Fibroblast of pulmonary artery (primary cell): ENCODE data around the gene PAK6.

Experiments used
- DNase-seq: peaks from one replicate; pipeline ENCODE4 v3.0.0-alpha.2; 2010; ENCODE audit warnings: low read depth
- H3K4me3 ChIP-seq: replicated peaks from 2 replicates; pipeline ENCODE4 v1.5.1; 2011; ENCODE audit warnings: low read depth, mild to moderate bottlenecking, control low read depth, low read length, moderate library complexity
- CTCF ChIP-seq: IDR thresholded peaks from 2 replicates; pipeline ENCODE4 v1.5.1; 2011; ENCODE audit warnings: mild to moderate bottlenecking, control low read depth, low read length, inconsistent platforms; ENCODE audit errors: missing control alignments

PAK6 gene

GRCh38 chr15:40271685-40272484 is 33.0 kb downstream of the PAK6 start:
- TF ChIP-seq CTCF: no peak
- DNase-seq: no peak
- H3K4me3 ChIP-seq: no peak overlapping the region

- no peak for TF ChIP-seq CTCF
- DNase-seq: no peak
- no peak overlapping the region for H3K4me3 ChIP-seq
Measured at GRCh38 chr15:40272485-40273056, 33.7 kb downstream of the PAK6 start.

- TF ChIP-seq CTCF: no peak
- DNase-seq: no peak
- no peak overlapping the region for H3K4me3 ChIP-seq
Measured at GRCh38 chr15:40273428-40273827, 34.6 kb downstream of the PAK6 start.

GRCh38 chr15:40274350-40275274 is 35.7 kb downstream of the PAK6 start:
- no peak for TF ChIP-seq CTCF
- DNase-seq: peak; percentile 88
- no peak overlapping the region for H3K4me3 ChIP-seq

GRCh38 chr15:40275523-40275922 is 36.7 kb downstream of the PAK6 start:
- no peak overlapping the region for H3K4me3 ChIP-seq
- no peak for TF ChIP-seq CTCF
- DNase-seq: no peak

- no peak for TF ChIP-seq CTCF
- no peak for DNase-seq
- H3K4me3 ChIP-seq: no peak overlapping the region
Measured at GRCh38 chr15:40275954-40276353, 37.1 kb downstream of the PAK6 start.
